GM12892 (cell line): ENCODE results near the gene PPP1R14C.

Experiments used
- POLR2A ChIP-seq: IDR thresholded peaks from 2 replicates; pipeline ENCODE4 v1.6.1; 2011; ENCODE audit warnings: low read depth, low read length, control low read depth
- POLR2AphosphoS5 ChIP-seq: IDR thresholded peaks from 2 replicates; pipeline ENCODE4 v1.6.1; 2011; ENCODE audit warnings: low read depth, low read length, control low read depth
- TAF1 ChIP-seq: IDR thresholded peaks from 2 replicates; pipeline ENCODE4 v1.6.1; 2011; ENCODE audit warnings: low read depth, mild to moderate bottlenecking, control low read depth, low read length, borderline replicate concordance

DNA sequence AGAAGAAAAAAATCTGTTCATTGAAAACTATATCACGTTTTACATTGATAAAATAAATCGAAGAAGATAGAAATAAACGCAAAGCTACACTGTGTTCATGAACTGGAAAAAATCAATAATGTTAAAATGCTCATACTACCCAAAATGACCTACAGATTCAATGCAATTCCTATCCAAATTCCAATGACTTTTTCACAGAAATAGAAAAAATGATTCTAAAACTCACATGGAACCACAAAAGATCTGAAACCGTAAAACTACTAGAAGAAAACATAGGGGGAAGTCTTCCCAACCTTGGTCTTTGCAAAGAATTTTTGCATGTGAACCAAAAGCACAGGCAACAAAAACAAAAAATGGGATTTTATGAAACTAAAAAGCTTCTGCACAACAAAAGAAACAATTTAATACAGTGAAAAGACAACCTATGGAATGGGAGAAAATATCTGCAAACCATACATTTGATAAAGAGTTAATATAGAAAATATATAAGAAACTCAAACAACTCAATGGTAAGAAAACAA lies 40.0 kb upstream of the PPP1R14C start:
- TF ChIP-seq POLR2A (no peak), TAF1 (no peak), POLR2AphosphoS5 (no peak)
